Osteoblast (primary cell): ENCODE results near the gene OAT. TPM values are rescaled to one million over a fixed set of nuclear protein-coding genes. Genes with fewer than 3 reads are reported as not detected.

Experiments used
- DNase-seq: peaks from one replicate; pipeline ENCODE4 v3.0.0; 2011; ENCODE audit warnings: low spot score, mixed read lengths; ENCODE audit not compliant: insufficient read length; ENCODE audit errors: missing footprints
- H2AFZ ChIP-seq: 2 replicates; pipeline ENCODE4 v1.6.0; 2011; ENCODE audit warnings: mild to moderate bottlenecking, low read length
- H3K27ac ChIP-seq: 2 replicates; pipeline ENCODE4 v1.5.1; 2011; ENCODE audit warnings: mild to moderate bottlenecking, low read depth, low read length, moderate library complexity
- H3K27me3 ChIP-seq: 2 replicates; pipeline ENCODE4 v1.6.0; 2012; ENCODE audit warnings: mild to moderate bottlenecking, control low read depth, inconsistent platforms, low read length, moderate library complexity; ENCODE audit not compliant: insufficient read depth
- H3K36me3 ChIP-seq: 2 replicates; pipeline ENCODE4 v1.5.1; 2011; ENCODE audit warnings: mild to moderate bottlenecking, low read length, control low read depth, moderate library complexity; ENCODE audit not compliant: insufficient read depth
- H3K4me1 ChIP-seq: 2 replicates; pipeline ENCODE4 v1.5.1; 2011; ENCODE audit warnings: mild to moderate bottlenecking, low read length, control low read depth, moderate library complexity; ENCODE audit not compliant: insufficient read depth
- H3K4me2 ChIP-seq: 2 replicates; pipeline ENCODE4 v1.6.0; 2011; ENCODE audit warnings: mild to moderate bottlenecking, low read length; ENCODE audit not compliant: insufficient read depth
- H3K4me3 ChIP-seq: fragments of 200-600 bp; sonication (generic); 3 replicates; pipeline ENCODE4 v1.5.1; 2012; ENCODE audit warnings: mild to moderate bottlenecking, low read length, inconsistent platforms; ENCODE audit not compliant: insufficient read depth
- H3K79me2 ChIP-seq: 2 replicates; pipeline ENCODE4 v1.6.0; 2012; ENCODE audit warnings: mild to moderate bottlenecking, low read length, control low read depth, inconsistent platforms; ENCODE audit not compliant: insufficient read depth
- H3K9me3 ChIP-seq: 2 replicates; pipeline ENCODE4 v1.5.1; 2011; ENCODE audit warnings: low read depth, low read length, control low read depth
- H4K20me1 ChIP-seq: 2 replicates; pipeline ENCODE4 v1.6.0; 2012; ENCODE audit warnings: mild to moderate bottlenecking, low read length, control low read depth; ENCODE audit not compliant: insufficient read depth
- CTCF ChIP-seq: IDR thresholded peaks from 2 replicates; pipeline ENCODE4 v1.5.1; 2011; ENCODE audit warnings: mild to moderate bottlenecking, low read depth, low read length, moderate library complexity; ENCODE audit errors: extremely low read depth
- total RNA-seq: library from RNA; depleted of rRNA; stranded (reverse); fragments of >200 nt; gene quantifications from 2 replicates; pipeline ENCODE4 v1.2.3, GENCODE V29; 2012

The OAT gene
- total RNA-seq, 1 donor, result 202 TPM

GRCh38 chr10:124351481-124352220, 67.1 kb downstream of the OAT start:
- no peaks in the 10 kb centered on the region for H3K79me2 ChIP-seq
- TF ChIP-seq CTCF, result no peak
- H3K27ac ChIP-seq, result no peak overlapping the region
- no peak overlapping the region for H2AFZ ChIP-seq
- DNase-seq, result no peak
- H3K4me3 ChIP-seq, result no peak overlapping the region
- peaks cover 7% of the 10 kb centered on the region for H3K4me1 ChIP-seq
- H3K9me3 ChIP-seq, result no peaks in the 10 kb centered on the region
- H4K20me1 ChIP-seq, result no peaks in the 10 kb centered on the region
- H3K36me3 ChIP-seq, result no peaks in the 10 kb centered on the region
- H3K4me2 ChIP-seq, result no peak overlapping the region
- peaks cover 10% of the 10 kb centered on the region for H3K27me3 ChIP-seq

- no peaks in the 10 kb centered on the region for H3K36me3 ChIP-seq
- no peak for TF ChIP-seq CTCF
- H3K27ac ChIP-seq, result no peak overlapping the region
- peaks cover 10% of the 10 kb centered on the region for H3K27me3 ChIP-seq
- H3K9me3 ChIP-seq, result no peaks in the 10 kb centered on the region
- no peak overlapping the region for H2AFZ ChIP-seq
- no peak for DNase-seq
- no peaks in the 10 kb centered on the region for H3K79me2 ChIP-seq
- peaks cover 7% of the 10 kb centered on the region for H3K4me1 ChIP-seq
- no peaks in the 10 kb centered on the region for H4K20me1 ChIP-seq
- no peak overlapping the region for H3K4me3 ChIP-seq
- no peak overlapping the region for H3K4me2 ChIP-seq
Measured at GRCh38 chr10:124350806-124351205, 67.9 kb downstream of the OAT start.

GRCh38 chr10:124349996-124350280, 68.8 kb downstream of the OAT start:
- DNase-seq, result no peak
- Histone ChIP-seq H3K4me1 (peaks cover under 1% of the 10 kb centered on the region), H2AFZ (no peak overlapping the region), H4K20me1 (no peaks in the 10 kb centered on the region), H3K36me3 (no peaks in the 10 kb centered on the region), H3K27ac (no peak overlapping the region), H3K9me3 (no peaks in the 10 kb centered on the region), H3K79me2 (no peaks in the 10 kb centered on the region), H3K4me3 (no peak overlapping the region), H3K27me3 (peaks cover 10% of the 10 kb centered on the region), H3K4me2 (no peak overlapping the region)
- no peak for TF ChIP-seq CTCF

- Histone ChIP-seq H3K4me2 (no peak overlapping the region), H3K79me2 (no peaks in the 10 kb centered on the region), H3K4me1 (no peaks in the 10 kb centered on the region), H2AFZ (no peak overlapping the region), H3K27me3 (peaks cover 10% of the 10 kb centered on the region), H3K36me3 (no peaks in the 10 kb centered on the region), H4K20me1 (no peaks in the 10 kb centered on the region), H3K27ac (no peak overlapping the region), H3K4me3 (no peak overlapping the region), H3K9me3 (no peaks in the 10 kb centered on the region)
- no peak for TF ChIP-seq CTCF
- no peak for DNase-seq
Measured at GRCh38 chr10:124349231-124349995, 69.3 kb downstream of the OAT start.
